Retinal pigment epithelial cell (primary cell): ENCODE results near the gene RAG1.
A peak's percentile ranks its signal among the peaks of the same experiment; 100 is the strongest.

ENCODE experiments used
- DNase-seq: peaks from one replicate; pipeline ENCODE4 v3.0.0-alpha.2; 2010; ENCODE audit warnings: low read depth
- H3K4me3 ChIP-seq: 2 replicates; pipeline ENCODE4 v1.5.1; 2011; ENCODE audit warnings: mild to moderate bottlenecking, low read length, control low read depth, moderate library complexity
- CTCF ChIP-seq: conservative IDR thresholded peaks from 2 replicates; pipeline ENCODE4 v1.5.1; 2011; ENCODE audit warnings: low read depth, low read length, control low read depth, inconsistent platforms

The RAG1 gene

GRCh38 chr11:36574486-36574885 is 6.7 kb downstream of the RAG1 start:
- no peak for DNase-seq
- H3K4me3 ChIP-seq: no peak overlapping the region
- TF ChIP-seq CTCF: no peak

GRCh38 chr11:36577373-36577772 is 9.6 kb downstream of the RAG1 start:
- DNase-seq: no peak
- TF ChIP-seq CTCF: no peak
- no peak overlapping the region for H3K4me3 ChIP-seq

- TF ChIP-seq CTCF: no peak
- H3K4me3 ChIP-seq: no peak overlapping the region
- DNase-seq: peak; percentile 79
Observed at GRCh38 chr11:36577859-36578258, 10.1 kb downstream of the RAG1 start.

GRCh38 chr11:36578458-36578857 is 10.7 kb downstream of the RAG1 start:
- H3K4me3 ChIP-seq: no peak overlapping the region
- peak; percentile 34 for DNase-seq
- TF ChIP-seq CTCF: no peak

- TF ChIP-seq CTCF: no peak
- H3K4me3 ChIP-seq: no peak overlapping the region
- no peak for DNase-seq
Observed at GRCh38 chr11:36581536-36581935, 13.7 kb downstream of the RAG1 start.

GRCh38 chr11:36583667-36584066 is 15.9 kb downstream of the RAG1 start:
- TF ChIP-seq CTCF: peak; percentile 8
- H3K4me3 ChIP-seq: no peak overlapping the region

GRCh38 chr11:36586543-36586942 is 18.7 kb downstream of the RAG1 start:
- DNase-seq: no peak
- H3K4me3 ChIP-seq: no peak overlapping the region
- TF ChIP-seq CTCF: no peak

More at GRCh38 chr11:36583667-36584066, 15.9 kb downstream of the RAG1 start:
- no peak for DNase-seq
